PC-3 (cell line): ENCODE results near the gene DAB1.

Source experiments
- EZH2 ChIP-seq: fragments of 300-600 bp; sonication (generic); IDR thresholded peaks from one replicate; pipeline ENCODE4 v1.6.1; 2017; ENCODE audit warnings: antibody characterized with exemption, mild to moderate bottlenecking, low read length; ENCODE audit not compliant: unreplicated experiment
- EZH2phosphoT487 ChIP-seq: fragments of 300-600 bp; sonication (generic); IDR thresholded peaks from 2 replicates; pipeline ENCODE4 v1.6.1; 2018; ENCODE audit warnings: mild to moderate bottlenecking, antibody characterized with exemption, low read length, borderline replicate concordance
- TF ChIP-seq, protein P1 (sequence below): fragments of 300-600 bp; sonication (generic); conservative IDR thresholded peaks from 2 replicates; pipeline ENCODE4 v1.5.1; 2017; ENCODE audit warnings: antibody characterized with exemption, low read depth, mild to moderate bottlenecking, low read length

DNA sequence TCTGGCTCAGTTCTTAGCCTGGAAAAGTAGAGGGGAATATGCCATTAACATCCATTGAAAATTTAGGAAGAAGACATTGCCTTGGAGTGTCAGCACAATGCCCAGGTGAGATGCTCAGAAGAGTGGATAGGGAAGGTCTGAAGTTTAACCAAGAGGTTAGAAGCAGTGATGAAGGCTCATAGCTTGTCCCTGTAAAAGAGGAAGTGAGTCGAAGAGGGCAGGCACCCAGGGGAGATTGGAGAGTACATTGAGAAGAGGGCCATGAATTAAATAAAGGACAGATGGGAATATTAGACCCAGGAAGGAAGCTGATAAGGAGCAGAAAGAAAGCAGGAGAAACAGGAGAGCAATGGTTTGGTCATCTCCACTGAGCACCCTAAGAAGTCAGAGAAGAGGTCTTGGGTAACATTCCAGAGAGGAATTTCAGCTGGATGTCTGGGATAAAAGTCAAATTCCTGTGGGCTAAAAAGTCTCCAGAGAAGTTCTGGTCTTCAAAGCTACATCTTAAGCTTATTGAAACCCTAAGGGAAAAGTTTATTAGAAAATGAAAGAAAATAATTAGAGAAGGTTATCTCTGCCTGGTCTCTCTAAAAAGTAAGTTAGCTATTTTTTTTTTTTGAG is 475.3 kb downstream of the DAB1 start:
- TF ChIP-seq, protein P1, sequence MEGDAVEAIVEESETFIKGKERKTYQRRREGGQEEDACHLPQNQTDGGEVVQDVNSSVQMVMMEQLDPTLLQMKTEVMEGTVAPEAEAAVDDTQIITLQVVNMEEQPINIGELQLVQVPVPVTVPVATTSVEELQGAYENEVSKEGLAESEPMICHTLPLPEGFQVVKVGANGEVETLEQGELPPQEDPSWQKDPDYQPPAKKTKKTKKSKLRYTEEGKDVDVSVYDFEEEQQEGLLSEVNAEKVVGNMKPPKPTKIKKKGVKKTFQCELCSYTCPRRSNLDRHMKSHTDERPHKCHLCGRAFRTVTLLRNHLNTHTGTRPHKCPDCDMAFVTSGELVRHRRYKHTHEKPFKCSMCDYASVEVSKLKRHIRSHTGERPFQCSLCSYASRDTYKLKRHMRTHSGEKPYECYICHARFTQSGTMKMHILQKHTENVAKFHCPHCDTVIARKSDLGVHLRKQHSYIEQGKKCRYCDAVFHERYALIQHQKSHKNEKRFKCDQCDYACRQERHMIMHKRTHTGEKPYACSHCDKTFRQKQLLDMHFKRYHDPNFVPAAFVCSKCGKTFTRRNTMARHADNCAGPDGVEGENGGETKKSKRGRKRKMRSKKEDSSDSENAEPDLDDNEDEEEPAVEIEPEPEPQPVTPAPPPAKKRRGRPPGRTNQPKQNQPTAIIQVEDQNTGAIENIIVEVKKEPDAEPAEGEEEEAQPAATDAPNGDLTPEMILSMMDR = no peak
- TF ChIP-seq EZH2phosphoT487 (no peak), EZH2 (no peak)
